GM12878 (cell line): Measurements from ENCODE around the gene S100A16. TPM values are rescaled to one million over a fixed set of nuclear protein-coding genes. Genes with fewer than 3 reads are reported as not detected.
A peak's percentile ranks its signal among the peaks of the same experiment; 100 is the strongest.

Experiments
- CEBPB ChIP-seq, 2 experiments: fragments of 150-350 bp in 1 of 2; IDR thresholded peaks; 2 replicates each; pipeline ENCODE4 v1.6.1; 2012 to 2014; ENCODE audit warnings: low read depth in 2 of 2, low read length in 2 of 2, borderline replicate concordance in 1 of 2, inconsistent platforms in 1 of 2
- CHD2 ChIP-seq: IDR thresholded peaks from 2 replicates; pipeline ENCODE4 v1.6.1; 2011; ENCODE audit warnings: low read depth, low read length, improper control_type of control experiment, borderline replicate concordance
- CUX1 ChIP-seq: IDR thresholded peaks from 2 replicates; pipeline ENCODE4 v1.6.1; 2012; ENCODE audit warnings: improper control_type of control experiment, low read depth, low read length; ENCODE audit not compliant: insufficient replicate concordance
- E2F8 ChIP-seq: fragments of 450-650 bp; IDR thresholded peaks from 2 replicates; pipeline ENCODE4 v1.6.1; 2018; ENCODE audit warnings: mild to moderate bottlenecking, low read depth, moderate library complexity; ENCODE audit not compliant: partially characterized antibody
- EZH2 ChIP-seq: IDR thresholded peaks from 2 replicates; pipeline ENCODE4 v1.6.1; 2012; ENCODE audit warnings: low read depth, mild to moderate bottlenecking, control low read depth, inconsistent platforms, low read length, borderline replicate concordance; ENCODE audit not compliant: control insufficient read depth
- KDM1A ChIP-seq: fragments of 200-600 bp; sonication (generic); IDR thresholded peaks from 2 replicates; pipeline ENCODE4 v1.6.1; 2016; ENCODE audit warnings: borderline replicate concordance
- PAX5 ChIP-seq: IDR thresholded peaks from 2 replicates; pipeline ENCODE4 v1.6.1; 2011; ENCODE audit warnings: low read depth, low read length, borderline replicate concordance
- SP1 ChIP-seq: IDR thresholded peaks from one replicate; pipeline ENCODE4 v1.6.1; 2011; ENCODE audit warnings: low read depth, low read length
- SPI1 ChIP-seq: IDR thresholded peaks from 2 replicates; pipeline ENCODE4 v1.6.1; 2011; ENCODE audit warnings: low read depth, mild to moderate bottlenecking, low read length, moderate library complexity, borderline replicate concordance; ENCODE audit not compliant: insufficient read depth
- YY1 ChIP-seq: IDR thresholded peaks from 2 replicates; pipeline ENCODE4 v1.6.1; 2011; ENCODE audit warnings: low read depth, mild to moderate bottlenecking, low read length
- ZNF217 ChIP-seq: fragments of 450-650 bp; IDR thresholded peaks from 2 replicates; pipeline ENCODE4 v1.6.1; 2017; ENCODE audit warnings: antibody characterized with exemption, mild to moderate bottlenecking
- ZNF384 ChIP-seq: IDR thresholded peaks from 2 replicates; pipeline ENCODE4 v1.6.1; 2012; ENCODE audit warnings: low read depth, mild to moderate bottlenecking, low read length, improper control_type of control experiment, borderline replicate concordance
- ZNF687 ChIP-seq: fragments of 450-650 bp; IDR thresholded peaks from 2 replicates; pipeline ENCODE4 v1.6.1; 2017; ENCODE audit warnings: mild to moderate bottlenecking, moderate library complexity
- polyA plus RNA-seq, 11 experiments: library from polyadenylated mRNA; depleted of rRNA in 4 of 11; unstranded in 6 of 11; stranded (reverse) in 5 of 11; fragments of >200 nt; fragmentation: Nextera tagmentation in 4 of 11; fragmentation: Illumina TruSeq in 1 of 11; extraction: Ambion mirVana in 4 of 11; extraction: Trizol in 1 of 11; gene quantifications; 1 replicate in 1 of 11; 2 replicates in 10 of 11; pipeline versions ENCODE4 v1.2.1 to v1.2.3, GENCODE V29; 2011 to 2016; ENCODE audit warnings: inconsistent platforms in 2 of 11, missing spikeins in 2 of 11, low read depth in 1 of 11
- total RNA-seq, 4 experiments: library from RNA; depleted of rRNA in 3 of 4; stranded (reverse); fragments of >200 nt in 3 of 4; fragmentation: Illumina TruSeq in 1 of 4; extraction: Trizol in 1 of 4; gene quantifications; 2 replicates each; pipeline versions ENCODE4 v1.2.1 to v1.2.3, GENCODE V29; 2013 to 2021
- TF ChIP-seq, protein P1 (sequence below): fragments of 450-650 bp; formaldehyde crosslinking; IDR thresholded peaks from 2 replicates; pipeline ENCODE4 v1.4.0; 2022; ENCODE audit warnings: mild to moderate bottlenecking, moderate library complexity

The S100A16 gene
- total and polyA plus RNA-seq, 10 of the 15 experiments (the other 5 are each of a cell fraction or from before 2014, with no cell fraction given) = 0.14 to 0.51 (median 0.25) TPM; not detected in 6

DNA sequence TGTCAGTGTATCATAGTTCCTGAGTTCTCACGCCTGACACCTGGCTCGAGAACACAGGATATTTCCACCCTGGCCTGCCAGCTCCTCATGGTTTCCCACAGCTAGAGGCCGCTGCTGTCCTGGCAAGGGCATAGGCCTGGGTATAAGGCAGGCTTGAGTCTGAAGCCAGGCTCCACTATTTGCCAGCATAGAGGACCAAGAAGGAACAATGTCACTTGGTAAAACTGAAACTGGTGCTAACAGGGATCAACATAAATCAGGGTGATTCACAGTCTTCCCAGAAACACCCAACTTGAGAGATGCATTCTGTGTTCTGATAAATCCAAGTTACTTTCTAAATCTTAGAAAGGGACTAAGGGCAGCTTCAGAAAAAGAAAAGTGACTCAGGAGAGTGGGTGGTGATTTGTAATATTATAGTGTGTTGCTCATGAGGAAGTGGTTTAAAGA, 40.3 kb downstream of the S100A16 start (continued):
- TF ChIP-seq CEBPB (IDR thresholded peaks at IDR 0.05; ENCODE audit: borderline replicate concordance in 1 of 2, low read depth in 2 of 2, low read length in 2 of 2) (no peak), ZNF687 (no peak), ZNF384 (0 out of 2 replicates have a peak, but pooled peaks have one; percentile 11), YY1 (peak; percentile 54; the same call in 1 of the 2 replicates), SPI1 (peak; percentile 12; the same call in 1 of the 2 replicates), CHD2 (no peak), SP1 (no peak), E2F8 (no peak), CUX1 (no peak), EZH2 (no peak), PAX5 (no peak), KDM1A (no peak), ZNF217 (no peak)
- TF ChIP-seq, protein P1, sequence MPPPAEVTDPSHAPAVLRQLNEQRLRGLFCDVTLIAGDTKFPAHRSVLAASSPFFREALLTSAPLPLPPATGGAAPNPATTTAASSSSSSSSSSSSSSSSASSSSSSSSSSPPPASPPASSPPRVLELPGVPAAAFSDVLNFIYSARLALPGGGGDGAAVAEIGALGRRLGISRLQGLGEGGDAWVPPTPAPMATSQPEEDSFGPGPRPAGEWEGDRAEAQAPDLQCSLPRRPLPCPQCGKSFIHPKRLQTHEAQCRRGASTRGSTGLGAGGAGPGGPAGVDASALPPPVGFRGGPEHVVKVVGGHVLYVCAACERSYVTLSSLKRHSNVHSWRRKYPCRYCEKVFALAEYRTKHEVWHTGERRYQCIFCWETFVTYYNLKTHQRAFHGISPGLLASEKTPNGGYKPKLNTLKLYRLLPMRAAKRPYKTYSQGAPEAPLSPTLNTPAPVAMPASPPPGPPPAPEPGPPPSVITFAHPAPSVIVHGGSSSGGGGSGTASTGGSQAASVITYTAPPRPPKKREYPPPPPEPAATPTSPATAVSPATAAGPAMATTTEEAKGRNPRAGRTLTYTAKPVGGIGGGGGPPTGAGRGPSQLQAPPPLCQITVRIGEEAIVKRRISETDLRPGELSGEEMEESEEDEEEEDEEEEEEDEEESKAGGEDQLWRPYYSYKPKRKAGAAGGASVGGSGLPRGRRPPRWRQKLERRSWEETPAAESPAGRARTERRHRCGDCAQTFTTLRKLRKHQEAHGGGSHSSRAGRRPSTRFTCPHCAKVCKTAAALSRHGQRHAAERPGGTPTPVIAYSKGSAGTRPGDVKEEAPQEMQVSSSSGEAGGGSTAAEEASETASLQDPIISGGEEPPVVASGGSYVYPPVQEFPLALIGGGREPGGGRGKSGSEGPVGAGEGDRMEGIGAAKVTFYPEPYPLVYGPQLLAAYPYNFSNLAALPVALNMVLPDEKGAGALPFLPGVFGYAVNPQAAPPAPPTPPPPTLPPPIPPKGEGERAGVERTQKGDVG (CRISPR knock-in tag) = no peak
